ENCODE measurements around the gene CDX1. TPM values are rescaled to one million over a fixed set of nuclear protein-coding genes. Genes with fewer than 3 reads are reported as not detected.

CDX1 gene
- total RNA-seq, 1 experiment from 2014 or later, result 0.22 TPM

GRCh38 chr5:150180241-150181026, 13.9 kb downstream of the CDX1 start:
- no peak overlapping the region for H2BK15ac ChIP-seq (ENCODE audit: low read depth, low read length)
- no peaks in the 10 kb centered on the region for H3K79me2 ChIP-seq (ENCODE audit: insufficient read depth, low read length)
- no peak overlapping the region for H4K8ac ChIP-seq (replicated peaks; ENCODE audit: insufficient read length, low read depth, low read length)
- Mint-ChIP-seq H3K4me3 (no peak overlapping the region), H3K9me3 (no peaks in the 10 kb centered on the region; a peak in 1 of 5 replicates), H3K27ac (no peak overlapping the region), H3K27me3 (ENCODE audit: low read depth) (peaks cover 60% of the 10 kb centered on the region), H3K4me1 (peaks cover 5 to 10% of the 10 kb centered on the region in 2 experiments; a peak in 3 of 4 replicates), H3K36me3 (ENCODE audit: insufficient read depth in 1 of 3, low read depth in 3 of 3) (no peaks in the 10 kb centered on the region; a peak in 1 of 7 replicates)
- no peak overlapping the region for H4K91ac ChIP-seq (ENCODE audit: insufficient read length, low read depth, low read length)
- H3K56ac ChIP-seq (ENCODE audit: insufficient read length, low read depth, low read length), result no peak overlapping the region
- H2AFZ ChIP-seq (ENCODE audit: low read length), result no peak overlapping the region
- peaks cover 2% of the 10 kb centered on the region; the same call in 1 of the 2 replicates for H3K27me3 ChIP-seq (ENCODE audit: insufficient read depth, low read length)
- H3K18ac ChIP-seq (ENCODE audit: insufficient read length, low read depth, low read length), result no peak overlapping the region
- no peak overlapping the region for H3K4ac ChIP-seq (ENCODE audit: low read depth, low read length)
- H3T11ph ChIP-seq (ENCODE audit: low read length), result no peak overlapping the region
- H3K27ac ChIP-seq (ENCODE audit: insufficient read length, low read depth, low read length), result no peak overlapping the region
- H3K4me1 ChIP-seq (ENCODE audit: insufficient read depth, low read length), result no peaks in the 10 kb centered on the region; the same call in 1 of the 2 replicates
- H2BK120ac ChIP-seq (ENCODE audit: low read depth, low read length, poor library complexity, severe bottlenecking), result no peak overlapping the region
- H3K9me3 ChIP-seq (ENCODE audit: control insufficient read depth, low read depth, low read length), result no peaks in the 10 kb centered on the region
- TF ChIP-seq CTCF (conservative IDR thresholded peaks at IDR 0.05), result no peak
- H3K9ac ChIP-seq (ENCODE audit: extremely low read depth, insufficient read length, low read length), result no peak overlapping the region
- H3K23ac ChIP-seq (ENCODE audit: insufficient read length, low read depth, low read length), result no peak overlapping the region
- H2BK5ac ChIP-seq (ENCODE audit: insufficient read length, low read length), result no peak overlapping the region
- DNase-seq, result no peak
- WGBS (ENCODE audit: extremely low coverage, insufficient read length, low lambda C conversion rate), result no CpG with 5 or more reads among the region's 18 CpGs
- H2AK5ac ChIP-seq (ENCODE audit: insufficient read length, low read length), result no peak overlapping the region
- no peaks in the 10 kb centered on the region for H4K20me1 ChIP-seq (ENCODE audit: control insufficient read depth, insufficient read depth, insufficient read length)
- no peak overlapping the region for H2BK20ac ChIP-seq (ENCODE audit: low read depth, low read length, poor library complexity, severe bottlenecking)
- H4K5ac ChIP-seq (ENCODE audit: insufficient read length, low read depth, low read length), result no peak overlapping the region
- H3K4me2 ChIP-seq (ENCODE audit: insufficient read depth, insufficient read length, low read length), result no peak overlapping the region
- no peaks in the 10 kb centered on the region for H3K79me1 ChIP-seq (ENCODE audit: insufficient read depth, low read depth, low read length, poor library complexity, severe bottlenecking)
- H2BK12ac ChIP-seq (ENCODE audit: insufficient read length, low read depth, low read length), result no peak overlapping the region
- no peaks in the 10 kb centered on the region for H3K23me2 ChIP-seq (ENCODE audit: insufficient read length, low read depth, low read length, poor library complexity, severe bottlenecking)
- no peak overlapping the region for H3K14ac ChIP-seq (ENCODE audit: insufficient read depth, low read length)

All from H9 (cell line).